HL-60/S4 (cell line): ENCODE results near the gene SHC1.

Experiments
- in situ Hi-C: fragments of 300-500 bp; cut with MboI; formaldehyde crosslinking; loops from 2 replicates; pipeline ENCODE4 v1.14.3; 2022; ENCODE audit warnings: low sequenced_read_pairs

The SHC1 gene

GRCh38 chr1:154940651-154941194 is 29.8 kb downstream of the SHC1 start:
- in situ Hi-C loops, result no loop called here

GRCh38 chr1:154940213-154940560 is 30.4 kb downstream of the SHC1 start:
- in situ Hi-C loops, result no loop called here

GRCh38 chr1:154938604-154939399 is 31.7 kb downstream of the SHC1 start:
- in situ Hi-C loops, result no loop called here

- in situ Hi-C loops, result no loop called here
Observed at GRCh38 chr1:154937988-154938386, 32.6 kb downstream of the SHC1 start.

- in situ Hi-C loops, result no loop called here
Observed at GRCh38 chr1:154937085-154937987, 33.2 kb downstream of the SHC1 start.

GRCh38 chr1:154936555-154937084 is 33.9 kb downstream of the SHC1 start, which contains the start of gene PMVK:
PMVK (minus strand) TSS chr1:154936719; CDS start chr1:154936685, 34 bp downstream.
- in situ Hi-C loops, result no loop called here

- in situ Hi-C loops, result no loop called here
Observed at GRCh38 chr1:154935749-154936554, 34.6 kb downstream of the SHC1 start.

- in situ Hi-C loops, result no loop called here
Observed at GRCh38 chr1:154934358-154934948, 36.1 kb downstream of the SHC1 start.

GRCh38 chr1:154931940-154932487 is 38.5 kb downstream of the SHC1 start:
- in situ Hi-C loops, result no loop called here

- in situ Hi-C loops, result no loop called here
Observed at GRCh38 chr1:154926201-154926600, 44.3 kb downstream of the SHC1 start.

GRCh38 chr1:154925335-154926170 is 45.0 kb downstream of the SHC1 start:
- in situ Hi-C loops, result no loop called here

- in situ Hi-C loops, result no loop called here
Observed at GRCh38 chr1:154923695-154924094, 46.9 kb downstream of the SHC1 start.

GRCh38 chr1:154913273-154913672 is 57.3 kb downstream of the SHC1 start:
- in situ Hi-C loops, result no loop called here

GRCh38 chr1:154912755-154913154 is 57.8 kb downstream of the SHC1 start:
- in situ Hi-C loops, result no loop called here
